HG02678 (cell line): Measurements from ENCODE around the gene DNAJC30.

ENCODE experiments used
- ATAC-seq: cut with Tn5 transposase; IDR thresholded peaks from one replicate; pipeline ENCODE4 v1.9.1; 2021; ENCODE audit warnings: mild to moderate bottlenecking, moderate library complexity; ENCODE audit not compliant: unreplicated experiment

The DNAJC30 gene

GRCh38 chr7:73650524-73650923, 32.7 kb downstream of the DNAJC30 start:
- no peak for ATAC-seq

GRCh38 chr7:73649576-73649975, 33.7 kb downstream of the DNAJC30 start:
- ATAC-seq = no peak

GRCh38 chr7:73648593-73649332, 34.5 kb downstream of the DNAJC30 start:
- ATAC-seq = no peak

- ATAC-seq = no peak
Observed at GRCh38 chr7:73647725-73648592, 35.3 kb downstream of the DNAJC30 start.

- ATAC-seq = no peak
Observed at GRCh38 chr7:73646785-73647724, 36.2 kb downstream of the DNAJC30 start.

GRCh38 chr7:73645643-73646174, 37.5 kb downstream of the DNAJC30 start:
- ATAC-seq = no peak

- no peak for ATAC-seq
Observed at GRCh38 chr7:73644688-73645286, 38.5 kb downstream of the DNAJC30 start.

- no peak for ATAC-seq
Observed at GRCh38 chr7:73642834-73643233, 40.4 kb downstream of the DNAJC30 start.

- ATAC-seq = no peak
Observed at GRCh38 chr7:73638911-73639310, 44.3 kb downstream of the DNAJC30 start.

- no peak for ATAC-seq
Observed at GRCh38 chr7:73635428-73636200, 47.6 kb downstream of the DNAJC30 start.

- no peak for ATAC-seq
Observed at GRCh38 chr7:73633844-73634243, 49.4 kb downstream of the DNAJC30 start.

GRCh38 chr7:73633323-73633722, 49.9 kb downstream of the DNAJC30 start:
- no peak for ATAC-seq

GRCh38 chr7:73631558-73631957, 51.7 kb downstream of the DNAJC30 start:
- no peak for ATAC-seq
